ENCODE results near the gene QSER1. TPM values are rescaled to one million over a fixed set of nuclear protein-coding genes. Genes with fewer than 3 reads are reported as not detected.

QSER1 gene
- total RNA-seq, 6 donors from 2014 or later: 17.5 to 53.0 (median 23.1) TPM

DNA sequence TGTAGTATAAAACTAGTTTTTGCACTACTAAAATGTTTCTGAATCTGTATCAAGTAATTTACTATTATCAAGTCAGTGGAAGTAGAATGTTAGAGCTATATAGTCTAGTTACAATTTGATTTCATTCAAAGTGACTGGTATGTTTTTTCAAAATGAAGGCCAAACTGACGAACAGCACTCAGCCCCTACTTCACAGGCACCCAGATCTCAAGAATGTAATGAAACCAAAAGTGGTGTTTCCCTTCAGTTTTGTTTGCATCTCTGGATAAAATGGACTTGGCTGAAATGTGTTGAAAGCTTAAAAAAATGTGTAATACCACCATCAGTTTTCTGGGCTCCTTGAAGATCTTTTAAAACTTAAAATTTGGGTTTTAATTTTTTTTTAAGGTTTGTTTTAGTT is 46.4 kb downstream of the QSER1 start:
- Histone ChIP-seq H3K36me3 (peaks cover 0 to 20% (median 0%) of the 10 kb centered on the region in 4 donors), H3K27me3 (no peaks in the 10 kb centered on the region), H3K4me3 (no peak overlapping the region), H3K4me1 (peaks cover 0 to 5% (median 0%) of the 10 kb centered on the region in 4 donors), H3K9me3 (no peaks in the 10 kb centered on the region), H3K27ac (no peak overlapping the region)
- WGBS, 2 donors: 55 to 68% methylated on average over 1 of the region's 1 CpG
- DNase-seq (no peak), ATAC-seq (ENCODE audit: low FRiP score in 2 of 2) (no peak)
- no peak for TF ChIP-seq POLR2A (IDR thresholded peaks at IDR 0.05)
- no peak for TF ChIP-seq POLR2AphosphoS5 (IDR thresholded peaks at IDR 0.05)
- no peak for TF ChIP-seq EP300 (IDR thresholded peaks at IDR 0.05)

DNA sequence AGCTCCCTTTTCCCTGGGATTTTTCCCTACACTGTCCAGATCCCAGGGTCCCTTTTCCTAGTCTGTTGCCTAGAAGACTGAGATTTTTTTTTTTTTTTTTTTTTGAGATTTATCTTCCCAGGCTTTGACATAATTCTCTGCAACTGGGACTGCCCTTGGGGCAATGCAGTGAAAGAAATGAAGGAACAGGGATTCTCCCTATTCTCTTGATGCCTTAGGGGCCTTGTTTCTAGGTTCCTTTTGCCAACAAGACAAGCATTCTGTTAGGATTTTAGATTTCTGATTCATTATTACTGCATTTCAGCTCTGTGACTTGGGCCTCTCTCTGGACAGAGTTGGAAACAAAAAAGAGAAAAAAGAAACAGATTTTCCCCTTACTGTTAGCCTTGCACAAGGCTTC is 47.3 kb downstream of the QSER1 start:
- Histone ChIP-seq H3K27me3 (no peaks in the 10 kb centered on the region), H3K4me3 (no peak overlapping the region), H3K36me3 (peaks cover 0 to 15% (median 0%) of the 10 kb centered on the region in 4 donors), H3K27ac (no peak overlapping the region), H3K9me3 (no peaks in the 10 kb centered on the region), H3K4me1 (peaks cover 0 to 5% (median 0%) of the 10 kb centered on the region in 4 donors)
- DNase-seq: no peak
- TF ChIP-seq, protein P1, sequence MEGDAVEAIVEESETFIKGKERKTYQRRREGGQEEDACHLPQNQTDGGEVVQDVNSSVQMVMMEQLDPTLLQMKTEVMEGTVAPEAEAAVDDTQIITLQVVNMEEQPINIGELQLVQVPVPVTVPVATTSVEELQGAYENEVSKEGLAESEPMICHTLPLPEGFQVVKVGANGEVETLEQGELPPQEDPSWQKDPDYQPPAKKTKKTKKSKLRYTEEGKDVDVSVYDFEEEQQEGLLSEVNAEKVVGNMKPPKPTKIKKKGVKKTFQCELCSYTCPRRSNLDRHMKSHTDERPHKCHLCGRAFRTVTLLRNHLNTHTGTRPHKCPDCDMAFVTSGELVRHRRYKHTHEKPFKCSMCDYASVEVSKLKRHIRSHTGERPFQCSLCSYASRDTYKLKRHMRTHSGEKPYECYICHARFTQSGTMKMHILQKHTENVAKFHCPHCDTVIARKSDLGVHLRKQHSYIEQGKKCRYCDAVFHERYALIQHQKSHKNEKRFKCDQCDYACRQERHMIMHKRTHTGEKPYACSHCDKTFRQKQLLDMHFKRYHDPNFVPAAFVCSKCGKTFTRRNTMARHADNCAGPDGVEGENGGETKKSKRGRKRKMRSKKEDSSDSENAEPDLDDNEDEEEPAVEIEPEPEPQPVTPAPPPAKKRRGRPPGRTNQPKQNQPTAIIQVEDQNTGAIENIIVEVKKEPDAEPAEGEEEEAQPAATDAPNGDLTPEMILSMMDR (IDR thresholded peaks at IDR 0.05): no peak
- TF ChIP-seq POLR2A (IDR thresholded peaks at IDR 0.05): no peak
- no peak for TF ChIP-seq POLR2AphosphoS5 (IDR thresholded peaks at IDR 0.05)
- no peak for TF ChIP-seq EP300 (IDR thresholded peaks at IDR 0.05)
- no peak for ATAC-seq (ENCODE audit: low FRiP score in 2 of 2)

- peaks cover 0 to 5% (median 0%) of the 10 kb centered on the region in 4 donors for H3K4me1 ChIP-seq
- ATAC-seq (ENCODE audit: low FRiP score in 2 of 2) (no peak), DNase-seq (no peak)
- 74 to 89% methylated on average over 1 of the region's 1 CpG for WGBS, 2 donors
- no peaks in the 10 kb centered on the region for H3K9me3 ChIP-seq
- H3K4me3 ChIP-seq: no peak overlapping the region
- no peak overlapping the region for H3K27ac ChIP-seq
- no peaks in the 10 kb centered on the region for H3K27me3 ChIP-seq
- peaks cover 0 to 11% (median 0%) of the 10 kb centered on the region in 4 donors for H3K36me3 ChIP-seq
- TF ChIP-seq POLR2AphosphoS5 (IDR thresholded peaks at IDR 0.05) (no peak), POLR2A (IDR thresholded peaks at IDR 0.05) (no peak), EP300 (IDR thresholded peaks at IDR 0.05) (no peak)
- TF ChIP-seq, protein P1 (IDR thresholded peaks at IDR 0.05): no peak
Measured at GRCh38 chr11:32940865-32941264, 48.3 kb downstream of the QSER1 start.

DNA sequence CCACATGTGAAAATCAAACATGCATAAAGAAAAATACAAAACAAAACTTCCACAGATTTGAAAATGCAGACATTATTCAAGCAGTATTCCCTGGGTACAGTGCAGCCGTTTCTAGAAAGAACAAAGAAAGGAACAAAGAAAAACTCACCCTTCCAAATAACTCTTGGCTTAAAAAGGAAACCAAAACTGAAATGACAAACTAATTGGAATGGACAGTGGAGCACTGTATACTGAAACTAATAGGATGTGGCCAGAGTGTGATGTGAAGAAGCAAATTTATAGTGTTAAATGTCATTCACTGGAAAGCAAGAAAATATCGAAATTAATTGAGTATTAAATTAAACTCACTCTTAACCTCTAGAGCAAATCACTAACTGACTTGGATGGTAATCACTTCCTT is 55.4 kb downstream of the QSER1 start:
- H3K4me3 ChIP-seq: no peak overlapping the region
- H3K27me3 ChIP-seq: no peaks in the 10 kb centered on the region
- no peaks in the 10 kb centered on the region for H3K36me3 ChIP-seq
- ATAC-seq (ENCODE audit: low FRiP score in 2 of 2) (no peak), DNase-seq (no peak)
- no peak overlapping the region for H3K27ac ChIP-seq
- WGBS, 2 donors: 82% methylated on average over 2 of the region's 2 CpGs
- H3K9me3 ChIP-seq: no peaks in the 10 kb centered on the region
- no peak for TF ChIP-seq POLR2AphosphoS5 (IDR thresholded peaks at IDR 0.05)
- TF ChIP-seq EP300 (IDR thresholded peaks at IDR 0.05): no peak
- no peak for TF ChIP-seq POLR2A (IDR thresholded peaks at IDR 0.05)
- TF ChIP-seq, protein P1 (IDR thresholded peaks at IDR 0.05): no peak
- H3K4me1 ChIP-seq: no peaks in the 10 kb centered on the region

DNA sequence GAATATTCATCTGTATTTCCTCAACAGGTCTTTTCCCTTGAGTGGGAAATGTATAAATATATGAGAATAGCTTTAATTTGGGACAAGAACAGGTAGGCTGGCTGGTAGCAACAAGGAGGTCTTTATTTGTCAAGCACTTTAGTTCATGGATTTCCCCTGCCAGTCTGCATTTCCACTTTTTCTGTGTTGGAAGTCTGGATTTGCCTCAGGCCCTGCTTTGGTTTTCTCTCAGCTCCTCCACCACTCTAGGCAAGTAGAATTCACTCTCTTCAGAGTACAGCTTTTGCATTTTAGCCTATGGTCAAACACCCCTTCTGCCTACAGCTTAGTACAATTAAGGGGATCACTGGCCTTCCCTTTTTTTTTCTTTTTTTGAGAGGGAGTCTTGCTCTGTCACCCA is 57.1 kb downstream of the QSER1 start:
- no peak for ATAC-seq (ENCODE audit: low FRiP score in 2 of 2)
- H3K4me3 ChIP-seq: no peak overlapping the region
- H3K4me1 ChIP-seq: no peaks in the 10 kb centered on the region
- peaks cover 0 to 6% (median 0%) of the 10 kb centered on the region in 4 donors for H3K36me3 ChIP-seq
- no peak for DNase-seq
- H3K27ac ChIP-seq: no peak overlapping the region
- TF ChIP-seq POLR2A (IDR thresholded peaks at IDR 0.05) (no peak), POLR2AphosphoS5 (IDR thresholded peaks at IDR 0.05) (no peak), EP300 (IDR thresholded peaks at IDR 0.05) (no peak)
- TF ChIP-seq, protein P1 (IDR thresholded peaks at IDR 0.05): no peak
- no peaks in the 10 kb centered on the region for H3K9me3 ChIP-seq
- H3K27me3 ChIP-seq: no peaks in the 10 kb centered on the region
